H1 (cell line): Measurements from ENCODE around the gene ENTREP3.

Experiments used
- ASH2L ChIP-seq: fragments of 200-600, 300-600 bp; sonication (generic); IDR thresholded peaks from one replicate; pipeline ENCODE4 v1.7.1; 2017; ENCODE audit warnings: low read length
- MAX ChIP-seq: IDR thresholded peaks from 2 replicates; pipeline ENCODE4 v1.6.1; 2012; ENCODE audit warnings: inconsistent platforms
- PHF8 ChIP-seq: fragments of 200-600 bp; sonication (generic); conservative IDR thresholded peaks from 2 replicates; pipeline ENCODE4 v1.7.1; 2012; ENCODE audit warnings: low read depth, mild to moderate bottlenecking, inconsistent platforms, low read length, moderate library complexity
- POLR2A ChIP-seq, 2 experiments: IDR thresholded peaks; 1 replicate in 1 of 2; 2 replicates in 1 of 2; pipeline ENCODE4 v1.6.1; 2011; ENCODE audit warnings: low read depth in 2 of 2, low read length in 2 of 2, mild to moderate bottlenecking in 2 of 2; ENCODE audit errors: control extremely low read depth in 1 of 2
- TF ChIP-seq, protein P1 (sequence below), 3 experiments: IDR thresholded peaks; 1 replicate in 2 of 3; 2 replicates in 1 of 3; pipeline versions ENCODE4 v1.5.1 to v1.6.1; 2011; ENCODE audit warnings: low read length in 3 of 3, mild to moderate bottlenecking in 3 of 3, inconsistent platforms in 2 of 3, low read depth in 1 of 3, moderate library complexity in 1 of 3; ENCODE audit not compliant: insufficient read depth in 1 of 3; ENCODE audit errors: control extremely low read depth in 1 of 3

DNA sequence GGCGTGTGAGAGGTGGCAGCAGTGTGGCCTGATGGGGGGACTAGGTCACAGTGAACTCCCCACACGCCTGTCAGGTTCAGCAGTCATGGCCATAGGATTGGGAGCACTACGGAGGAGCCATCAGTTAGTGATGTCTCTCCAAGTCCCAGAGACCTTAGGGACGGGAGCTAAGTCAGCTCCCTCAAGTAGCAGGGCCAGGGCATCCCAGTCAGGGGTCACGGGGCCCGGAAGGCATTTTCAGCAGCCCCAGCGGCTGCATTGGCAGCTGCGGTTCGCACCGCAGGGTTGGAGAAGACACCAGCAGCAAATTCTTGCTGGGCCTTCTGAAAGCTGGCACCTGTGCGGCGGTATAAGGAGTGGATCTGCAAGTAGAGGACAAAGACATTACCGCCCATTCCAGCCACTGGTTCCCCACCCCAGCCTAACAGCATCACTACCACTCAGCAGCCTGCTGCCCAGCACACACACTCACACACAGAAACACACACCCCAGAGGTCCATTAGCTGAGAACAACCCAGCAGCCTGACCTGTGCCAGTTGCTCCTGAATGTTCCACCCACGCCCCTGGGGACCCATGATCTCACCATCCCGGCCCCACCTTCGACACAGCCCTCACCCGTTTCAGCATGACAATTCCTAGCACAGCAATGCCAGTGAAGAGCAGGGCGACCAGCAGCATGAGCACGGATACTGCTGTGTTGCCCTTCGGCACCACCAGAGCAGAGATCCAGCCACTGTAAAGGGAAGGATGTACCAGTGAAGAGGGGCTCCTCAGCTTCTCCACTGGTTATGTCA, 972 bp upstream of the ENTREP3 start:
- 0 out of 2 replicates have a peak, but pooled peaks have one; percentile 7 for TF ChIP-seq PHF8
- TF ChIP-seq MAX: no peak
- TF ChIP-seq, protein P1, sequence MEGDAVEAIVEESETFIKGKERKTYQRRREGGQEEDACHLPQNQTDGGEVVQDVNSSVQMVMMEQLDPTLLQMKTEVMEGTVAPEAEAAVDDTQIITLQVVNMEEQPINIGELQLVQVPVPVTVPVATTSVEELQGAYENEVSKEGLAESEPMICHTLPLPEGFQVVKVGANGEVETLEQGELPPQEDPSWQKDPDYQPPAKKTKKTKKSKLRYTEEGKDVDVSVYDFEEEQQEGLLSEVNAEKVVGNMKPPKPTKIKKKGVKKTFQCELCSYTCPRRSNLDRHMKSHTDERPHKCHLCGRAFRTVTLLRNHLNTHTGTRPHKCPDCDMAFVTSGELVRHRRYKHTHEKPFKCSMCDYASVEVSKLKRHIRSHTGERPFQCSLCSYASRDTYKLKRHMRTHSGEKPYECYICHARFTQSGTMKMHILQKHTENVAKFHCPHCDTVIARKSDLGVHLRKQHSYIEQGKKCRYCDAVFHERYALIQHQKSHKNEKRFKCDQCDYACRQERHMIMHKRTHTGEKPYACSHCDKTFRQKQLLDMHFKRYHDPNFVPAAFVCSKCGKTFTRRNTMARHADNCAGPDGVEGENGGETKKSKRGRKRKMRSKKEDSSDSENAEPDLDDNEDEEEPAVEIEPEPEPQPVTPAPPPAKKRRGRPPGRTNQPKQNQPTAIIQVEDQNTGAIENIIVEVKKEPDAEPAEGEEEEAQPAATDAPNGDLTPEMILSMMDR (IDR thresholded peaks at IDR 0.05; ENCODE audit: control extremely low read depth in 1 of 3, insufficient read depth in 1 of 3, low read depth in 1 of 3, low read length in 3 of 3): no peak
- TF ChIP-seq ASH2L: no peak
- no peak for TF ChIP-seq POLR2A (IDR thresholded peaks at IDR 0.05; ENCODE audit: control extremely low read depth in 1 of 2, low read depth in 2 of 2, low read length in 2 of 2)
